IMR-90 (cell line): ENCODE results near the gene DPH6. TPM values are rescaled to one million over a fixed set of nuclear protein-coding genes. Genes with fewer than 3 reads are reported as not detected.
"Not testable (repeated sequence)": the region's sequence is repeated elsewhere in the genome, so short reads cannot be mapped to it uniquely, and the experiment has no call there.

Experiments used
- ATAC-seq: fragments of 200-7000 bp; cut with Tn5 transposase; 2 replicates; pipeline ENCODE4 v1.9.1; 2020; ENCODE audit warnings: low read depth, mild to moderate bottlenecking, moderate library complexity
- BruUV-seq: library from RNA; stranded (reverse); fragments of 400-500 nt; replicated peaks from 2 replicates; lab custom pipeline; 2021; lab: Mats Ljungman, UMichigan
- CTCF ChIA-PET: fragments of 300-600 bp; formaldehyde crosslinking; extraction: SDS; loops from one replicate; lab custom pipeline; 2021; ENCODE audit warnings: antibody characterized with exemption; lab: Yijun Ruan, JAX
- POLR2A ChIA-PET: fragments of 300-600 bp; sonication (Branson Sonifier 250); formaldehyde crosslinking; loops from one replicate; lab custom pipeline; 2022; ENCODE audit warnings: antibody characterized with exemption; ENCODE audit not compliant: unreplicated experiment; lab: Charles Lee
- DNase-seq: peaks from one replicate; pipeline ENCODE4 v3.0.0; 2013
- H2AFZ ChIP-seq: replicated peaks from 2 replicates; pipeline ENCODE3; 2013; ENCODE audit warnings: low read length, mild to moderate bottlenecking; ENCODE audit not compliant: poor library complexity
- H2AK5ac ChIP-seq: 2 replicates; pipeline ENCODE4 v1.6.1; 2013; ENCODE audit warnings: low read depth, low read length, inconsistent platforms
- H2AK9ac ChIP-seq: replicated peaks from 2 replicates; pipeline ENCODE3; 2013; ENCODE audit warnings: mild to moderate bottlenecking, low read depth, low read length, moderate library complexity; ENCODE audit not compliant: poor library complexity
- H2BK120ac ChIP-seq: 2 replicates; pipeline ENCODE4 v1.6.1; 2013; ENCODE audit warnings: low read depth, low read length, inconsistent platforms
- H2BK15ac ChIP-seq: 3 replicates; pipeline ENCODE4 v1.6.1; 2013; ENCODE audit warnings: low read depth, low read length, inconsistent platforms
- H2BK20ac ChIP-seq: 2 replicates; pipeline ENCODE4 v1.6.1; 2013; ENCODE audit warnings: low read depth, mild to moderate bottlenecking, inconsistent platforms, low read length, moderate library complexity
- H2BK5ac ChIP-seq: 2 replicates; pipeline ENCODE4 v1.6.1; 2013; ENCODE audit warnings: mild to moderate bottlenecking, low read depth, low read length, inconsistent platforms; ENCODE audit not compliant: poor library complexity, severe bottlenecking
- H3K14ac ChIP-seq: replicated peaks from 2 replicates; pipeline ENCODE4 v1.6.1; 2013; ENCODE audit warnings: low read depth, low read length, inconsistent platforms
- H3K18ac ChIP-seq: 2 replicates; pipeline ENCODE4 v1.6.1; 2013; ENCODE audit warnings: low read depth, low read length, control low read depth
- H3K23ac ChIP-seq: 2 replicates; pipeline ENCODE4 v1.6.1; 2013; ENCODE audit warnings: low read depth, low read length, inconsistent platforms
- H3K27ac ChIP-seq: 2 replicates; pipeline ENCODE4 v1.5.1; 2013; ENCODE audit warnings: mild to moderate bottlenecking, control low read depth, low read length; ENCODE audit not compliant: insufficient read depth
- H3K27me3 ChIP-seq: 2 replicates; pipeline ENCODE4 v1.6.1; 2013; ENCODE audit warnings: low read length; ENCODE audit not compliant: control insufficient read depth, insufficient read depth
- H3K36me3 ChIP-seq: 2 replicates; pipeline ENCODE4 v1.6.1; 2013; ENCODE audit warnings: low read length, mixed read lengths; ENCODE audit not compliant: control insufficient read depth, insufficient read depth
- H3K4ac ChIP-seq: 2 replicates; pipeline ENCODE4 v1.6.1; 2013; ENCODE audit warnings: low read depth, low read length, inconsistent platforms
- H3K4me1 ChIP-seq: 2 replicates; pipeline ENCODE4 v1.6.1; 2013; ENCODE audit warnings: low read length, mixed read lengths; ENCODE audit not compliant: control insufficient read depth, insufficient read depth
- H3K4me2 ChIP-seq: 2 replicates; pipeline ENCODE4 v1.6.1; 2013; ENCODE audit warnings: low read depth, mild to moderate bottlenecking, control low read depth, low read length, moderate library complexity
- H3K4me3 ChIP-seq: 2 replicates; pipeline ENCODE4 v1.5.1; 2013; ENCODE audit warnings: low read depth, mild to moderate bottlenecking, control low read depth, low read length, moderate library complexity; ENCODE audit not compliant: insufficient read depth
- H3K56ac ChIP-seq: 2 replicates; pipeline ENCODE4 v1.6.1; 2013; ENCODE audit warnings: low read length, inconsistent platforms; ENCODE audit not compliant: insufficient read depth; ENCODE audit errors: extremely low read depth
- H3K79me1 ChIP-seq, 2 experiments: 2 replicates each; pipeline ENCODE4 v1.6.1; 2013; ENCODE audit warnings: low read length in 2 of 2, inconsistent platforms in 1 of 2, low read depth in 1 of 2
- H3K9ac ChIP-seq: 2 replicates; pipeline ENCODE4 v1.6.1; 2013; ENCODE audit warnings: low read depth, low read length, control low read depth
- H3K9me1 ChIP-seq: 2 replicates; pipeline ENCODE4 v1.6.1; 2013; ENCODE audit warnings: low read length, inconsistent platforms; ENCODE audit not compliant: insufficient read depth
- H3K9me3 ChIP-seq: 2 replicates; pipeline ENCODE4 v1.6.1; 2013; ENCODE audit warnings: low read length; ENCODE audit not compliant: control insufficient read depth, insufficient read depth
- H4K20me1 ChIP-seq: 2 replicates; pipeline ENCODE4 v1.6.1; 2013; ENCODE audit warnings: low read length, inconsistent platforms; ENCODE audit not compliant: insufficient read depth
- H4K5ac ChIP-seq: 2 replicates; pipeline ENCODE4 v1.6.1; 2013; ENCODE audit warnings: mild to moderate bottlenecking, low read depth, low read length, control low read depth
- H4K8ac ChIP-seq, 2 experiments: 2 replicates each; pipeline ENCODE4 v1.6.1; 2013; ENCODE audit warnings: low read depth in 2 of 2, low read length in 2 of 2, control low read depth in 1 of 2, inconsistent platforms in 1 of 2
- H4K91ac ChIP-seq: 2 replicates; pipeline ENCODE4 v1.6.1; 2013; ENCODE audit warnings: low read depth, low read length, inconsistent platforms; ENCODE audit not compliant: insufficient read depth
- MAFK ChIP-seq: IDR thresholded peaks from 2 replicates; pipeline ENCODE4 v1.6.1; 2012; ENCODE audit warnings: low read depth, low read length, improper control_type of control experiment
- WGBS, 2 experiments: methylation state at CpG; one replicate each; pipeline versions ENCODE4 v1.1.5 to v1.1.7; 2013; ENCODE audit warnings: missing lambda C conversion rate in 2 of 2; ENCODE audit not compliant: insufficient read length in 1 of 2; ENCODE audit errors: extremely low coverage in 2 of 2; 5-methylcytosine and 5-hydroxymethylcytosine counted together
- dilution Hi-C: fragments of 300-500 bp; cut with HindIII; formaldehyde crosslinking; loops from one replicate; pipeline ENCODE4 v1.14.3; 2018; ENCODE audit warnings: low sequenced_read_pairs; ENCODE audit not compliant: unreplicated experiment
- in situ Hi-C: fragments of 300-500 bp; cut with MboI; formaldehyde crosslinking; loops from 3 replicates; pipeline ENCODE4 v1.14.3; 2019; ENCODE audit warnings: low sequenced_read_pairs, inconsistent platforms, mixed read lengths
- intact Hi-C: fragments of 100-400 bp; cut with micrococcal nuclease; formaldehyde crosslinking; loops from 2 replicates; pipeline ENCODE4 v1.10.0; 2022
- polyA plus RNA-seq, 3 experiments: library from polyadenylated mRNA; depleted of rRNA; stranded (reverse); fragments of >200 nt; gene quantifications; 2 replicates each; pipeline ENCODE4 v1.2.3, GENCODE V29; 2012; ENCODE audit warnings: low replicate concordance in 1 of 3
- total RNA-seq: library from RNA; depleted of rRNA; stranded (reverse); fragments of >200 nt; gene quantifications from 2 replicates; pipeline ENCODE4 v1.2.3, GENCODE V29; 2012

DPH6 gene
- total and polyA plus RNA-seq, 2 of the 4 experiments (the other 2 are of a cell fraction): 6.1 to 8.1 TPM

DNA sequence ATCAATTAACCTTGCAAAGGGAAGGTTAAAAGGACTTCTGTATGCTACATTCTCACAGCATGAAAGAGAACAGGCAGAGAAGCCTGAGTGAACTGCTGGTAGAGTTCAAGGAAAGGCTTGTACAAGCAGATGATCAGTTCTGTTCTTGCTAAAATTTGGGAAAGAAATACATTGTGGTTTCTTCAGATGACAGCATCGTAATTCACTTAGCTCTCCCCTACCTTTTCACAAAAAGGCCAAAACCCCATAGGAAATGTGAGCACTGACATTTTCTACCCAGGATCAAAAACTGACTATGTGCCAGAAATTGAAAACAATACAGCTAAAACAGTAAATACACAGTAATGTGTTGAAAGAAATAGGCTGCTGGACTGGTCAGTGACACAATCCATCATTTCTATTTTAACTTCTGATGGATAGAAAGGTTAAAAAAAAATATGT, 216.4 kb downstream of the DPH6 start:
- no peak overlapping the region for H3K4me3 ChIP-seq
- no peak overlapping the region for H3K27ac ChIP-seq
- H3K14ac ChIP-seq: no peak overlapping the region
- no peak for TF ChIP-seq MAFK
- H4K20me1 ChIP-seq: no peaks in the 10 kb centered on the region
- no TSS peak for BruUV-seq
- no peak overlapping the region for H2BK20ac ChIP-seq
- dilution Hi-C loops: no loop called here
- no CpG with 5 or more reads among the region's 1 CpG for WGBS, 2 experiments
- H3K27me3 ChIP-seq: no peaks in the 10 kb centered on the region
- no peaks in the 10 kb centered on the region for H3K36me3 ChIP-seq
- no peak overlapping the region for H3K4ac ChIP-seq
- H3K23ac ChIP-seq: no peak overlapping the region
- CTCF ChIA-PET: no interaction called here
- H3K9me3 ChIP-seq: no peaks in the 10 kb centered on the region
- intact Hi-C loops: no loop called here
- no peak overlapping the region for H3K9ac ChIP-seq
- no peak overlapping the region for H3K56ac ChIP-seq
- no peak overlapping the region for H2BK120ac ChIP-seq
- no peaks in the 10 kb centered on the region for H3K79me1 ChIP-seq
- H4K5ac ChIP-seq: no peak overlapping the region
- DNase-seq (peak; percentile 8), ATAC-seq (no peak)
- no peak overlapping the region for H2AK9ac ChIP-seq
- no peak overlapping the region for H4K91ac ChIP-seq
- H2BK15ac ChIP-seq: no peak overlapping the region
- H4K8ac ChIP-seq: no peak overlapping the region
- 0 out of 2 replicates have a peak, but pooled peaks cover 3% of the 10 kb centered on the region for H3K4me1 ChIP-seq
- H2AK5ac ChIP-seq: no peak overlapping the region
- in situ Hi-C loops: no loop called here
- H3K18ac ChIP-seq: no peak overlapping the region
- no peak overlapping the region for H2BK5ac ChIP-seq
- POLR2A ChIA-PET: interaction anchor here (0.8 kb wide), 1 partner anchor 12 kb away, joined by 3 read pairs; no protein-coding TSS in a partner anchor
- H3K9me1 ChIP-seq: no peaks in the 10 kb centered on the region
- H3K4me2 ChIP-seq: no peak overlapping the region
- H2AFZ ChIP-seq: no peak overlapping the region

DNA sequence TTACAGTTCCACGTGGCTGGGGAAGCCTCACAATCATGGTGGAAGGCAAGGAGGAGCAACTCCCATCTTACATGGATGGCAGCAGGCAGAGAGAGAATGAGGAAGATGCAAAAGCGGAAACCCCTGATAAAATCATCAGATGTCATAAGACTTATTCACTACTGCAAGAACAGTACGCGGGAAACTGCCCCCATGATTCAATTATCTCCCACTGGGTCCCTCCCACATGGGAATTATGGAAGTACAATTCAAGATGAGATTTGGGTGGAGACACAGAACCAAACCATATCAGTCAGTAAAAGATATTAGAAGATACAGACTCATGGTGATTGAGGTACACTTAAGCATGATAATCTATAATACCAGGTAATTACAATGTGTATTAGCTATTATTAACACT, 217.1 kb downstream of the DPH6 start:
- WGBS, 2 experiments: no CpG with 5 or more reads among the region's 4 CpGs
- H3K9me3 ChIP-seq, H4K20me1 ChIP-seq, H2AK5ac ChIP-seq, H3K56ac ChIP-seq, CTCF ChIA-PET, H2BK120ac ChIP-seq, H3K9me1 ChIP-seq, H2BK15ac ChIP-seq, H3K23ac ChIP-seq, H3K27me3 ChIP-seq, H3K4me1 ChIP-seq, BruUV-seq, H3K4ac ChIP-seq, H3K4me2 ChIP-seq, H3K14ac ChIP-seq, in situ Hi-C loops, H3K36me3 ChIP-seq, dilution Hi-C loops, ATAC-seq, H2AK9ac ChIP-seq, H3K4me3 ChIP-seq, H3K9ac ChIP-seq, intact Hi-C loops, H4K91ac ChIP-seq, DNase-seq, H3K18ac ChIP-seq, H4K8ac ChIP-seq, H2BK20ac ChIP-seq, H4K5ac ChIP-seq, H2AFZ ChIP-seq, POLR2A ChIA-PET, H2BK5ac ChIP-seq, H3K79me1 ChIP-seq, H3K27ac ChIP-seq: not testable (repeated sequence)
